ENCODE data around the gene SEC61A2. TPM values are rescaled to one million over a fixed set of nuclear protein-coding genes. Genes with fewer than 3 reads are reported as not detected.
"Not testable (repeated sequence)": the region's sequence is repeated elsewhere in the genome, so short reads cannot be mapped to it uniquely, and the experiment has no call there.

SEC61A2 gene
- total RNA-seq, 2 experiments from 2014 or later = 9.1 to 9.7 TPM

- no peak overlapping the region for H3K4me3 Mint-ChIP-seq
- ChIA-PET CTCF (interaction anchor here (1.0 kb wide), 1 partner anchor 9 kb away, joined by 3 read pairs; no protein-coding TSS in a partner anchor), POLR2A (no interaction called here)
- DNase-seq (no peak), ATAC-seq (no peak)
- no peaks in the 10 kb centered on the region for H3K27me3 Mint-ChIP-seq (ENCODE audit: low read depth)
- no peak overlapping the region for H3K27ac Mint-ChIP-seq
- H3K36me3 Mint-ChIP-seq (ENCODE audit: low read depth) = peaks cover 51% of the 10 kb centered on the region
- no peaks in the 10 kb centered on the region for H3K4me1 Mint-ChIP-seq (ENCODE audit: low read depth)
- no peaks in the 10 kb centered on the region for H3K9me3 Mint-ChIP-seq (ENCODE audit: insufficient read depth)
Observed at GRCh38 chr10:12164085-12164484, 34.6 kb downstream of the SEC61A2 start.

- Mint-ChIP-seq H3K9me3 (ENCODE audit: insufficient read depth) (no peaks in the 10 kb centered on the region), H3K4me1 (ENCODE audit: low read depth) (no peaks in the 10 kb centered on the region), H3K27ac (no peak overlapping the region), H3K4me3 (no peak overlapping the region), H3K27me3 (ENCODE audit: low read depth) (no peaks in the 10 kb centered on the region), H3K36me3 (ENCODE audit: low read depth) (peaks cover 56% of the 10 kb centered on the region)
- ChIA-PET CTCF (no interaction called here), POLR2A (no interaction called here)
- ATAC-seq = no peak
- DNase-seq = no peak
Observed at GRCh38 chr10:12165036-12165435, 35.6 kb downstream of the SEC61A2 start.

DNA sequence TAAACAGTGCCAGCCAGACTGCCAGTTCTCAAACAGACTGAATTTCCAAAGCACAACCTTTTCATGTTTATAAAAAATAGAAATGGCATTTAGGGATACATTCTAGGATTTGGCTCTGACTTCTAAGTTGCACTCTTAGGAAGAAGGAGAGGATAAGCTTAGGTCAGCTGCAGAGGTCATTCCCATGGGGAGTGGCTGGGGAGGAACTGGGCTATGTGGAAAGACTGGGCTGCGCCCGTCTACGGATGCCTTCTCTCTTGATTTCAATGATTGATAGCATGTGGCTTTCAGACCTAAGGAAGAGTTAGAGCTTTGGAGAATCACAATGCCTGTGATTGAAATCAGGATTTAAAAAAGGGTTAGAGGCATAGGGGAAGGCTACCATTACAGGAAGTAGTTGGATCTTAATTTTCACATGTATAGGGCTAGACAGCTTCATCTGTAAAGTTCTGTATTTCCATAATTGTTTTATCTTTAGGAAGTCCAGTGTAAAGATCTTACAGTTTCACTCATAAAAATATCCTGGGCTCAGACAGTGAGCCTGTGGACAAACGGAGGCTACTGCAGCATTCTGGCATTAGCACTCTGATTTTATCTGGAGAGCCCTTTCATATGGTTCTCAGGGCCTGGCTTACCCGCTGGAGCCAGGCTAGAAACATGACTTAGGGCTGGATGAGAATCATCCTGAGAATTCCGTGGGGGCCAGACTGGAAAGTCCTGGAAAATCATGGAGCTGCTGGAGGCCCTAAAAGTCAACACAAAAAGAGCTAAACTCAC, 36.7 kb downstream of the SEC61A2 start:
- H3K27ac Mint-ChIP-seq = no peak overlapping the region
- no peak overlapping the region for H3K4me3 Mint-ChIP-seq
- DNase-seq = no peak
- peaks cover 56% of the 10 kb centered on the region for H3K36me3 Mint-ChIP-seq (ENCODE audit: low read depth)
- H3K27me3 Mint-ChIP-seq (ENCODE audit: low read depth) = no peaks in the 10 kb centered on the region
- ChIA-PET CTCF (interaction anchor here (2.1 kb wide), 1 partner anchor 48 kb away, joined by 6 read pairs; no protein-coding TSS in a partner anchor), POLR2A (no interaction called here)
- ATAC-seq = no peak
- H3K4me1 Mint-ChIP-seq (ENCODE audit: low read depth) = no peaks in the 10 kb centered on the region
- H3K9me3 Mint-ChIP-seq (ENCODE audit: insufficient read depth) = no peaks in the 10 kb centered on the region

- peaks cover 52% of the 10 kb centered on the region for H3K36me3 Mint-ChIP-seq (ENCODE audit: low read depth)
- H3K27ac Mint-ChIP-seq; DNase-seq; H3K27me3 Mint-ChIP-seq (ENCODE audit: low read depth); CTCF ChIA-PET; ATAC-seq; H3K4me3 Mint-ChIP-seq; H3K4me1 Mint-ChIP-seq (ENCODE audit: low read depth); H3K9me3 Mint-ChIP-seq (ENCODE audit: insufficient read depth); POLR2A ChIA-PET: not testable (repeated sequence)
Observed at GRCh38 chr10:12171512-12171911, 42.0 kb downstream of the SEC61A2 start.

- ChIA-PET POLR2A (no interaction called here), CTCF (no interaction called here)
- Mint-ChIP-seq H3K9me3 (ENCODE audit: insufficient read depth) (no peaks in the 10 kb centered on the region), H3K36me3 (ENCODE audit: low read depth) (peaks cover 67% of the 10 kb centered on the region), H3K4me1 (ENCODE audit: low read depth) (peaks cover 35% of the 10 kb centered on the region), H3K4me3 (no peak overlapping the region), H3K27me3 (ENCODE audit: low read depth) (no peaks in the 10 kb centered on the region), H3K27ac (no peak overlapping the region)
- DNase-seq (no peak), ATAC-seq (no peak)
Observed at GRCh38 chr10:12177642-12178041, 48.2 kb downstream of the SEC61A2 start.

DNA sequence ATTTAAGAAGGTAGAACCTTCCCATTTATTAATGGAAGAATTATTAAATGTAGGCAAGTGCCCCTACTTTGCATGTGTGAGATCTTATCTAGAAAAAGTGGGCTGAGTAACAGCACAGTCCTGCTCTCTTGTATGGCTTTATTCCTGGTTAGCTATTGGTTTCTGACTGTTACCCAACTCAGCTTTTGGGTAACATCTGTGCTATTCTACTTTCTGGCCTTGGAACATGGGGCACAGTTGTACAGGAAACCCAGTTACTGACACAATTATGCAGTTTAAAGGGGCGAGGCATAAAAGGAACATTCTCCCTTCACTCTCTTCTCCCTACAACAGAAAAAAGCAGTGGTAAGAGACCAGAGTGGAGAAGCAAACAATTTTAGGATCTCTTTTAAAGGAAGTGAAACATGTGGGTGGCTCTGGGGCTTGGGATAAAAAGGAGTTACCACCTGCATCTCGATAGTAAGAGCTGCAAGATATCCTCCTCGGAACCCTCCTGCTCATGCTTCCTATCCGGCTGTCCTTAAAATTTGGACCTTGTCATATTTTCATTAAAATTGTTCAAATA, 50.2 kb downstream of the SEC61A2 start:
- Mint-ChIP-seq H3K27ac (peak overlapping the region; percentile 48), H3K36me3 (ENCODE audit: low read depth) (peaks cover 63% of the 10 kb centered on the region), H3K9me3 (ENCODE audit: insufficient read depth) (no peaks in the 10 kb centered on the region), H3K4me3 (no peak overlapping the region), H3K4me1 (ENCODE audit: low read depth) (peaks cover 39% of the 10 kb centered on the region), H3K27me3 (ENCODE audit: low read depth) (no peaks in the 10 kb centered on the region)
- POLR2A ChIA-PET = interaction anchor here (0.8 to 3.1 kb wide), 2 partner anchors 16 to 39 kb away, joined by 3 to 19 read pairs; partner anchors contain the start of genes CDC123 and NUDT5
- CTCF ChIA-PET = interaction anchor here (1.0 to 2.4 kb wide), 3 partner anchors 10 to 44 kb away, joined by 4 to 8 read pairs (median 5); no protein-coding TSS in a partner anchor
- no peak for ATAC-seq
- no peak for DNase-seq

DNA sequence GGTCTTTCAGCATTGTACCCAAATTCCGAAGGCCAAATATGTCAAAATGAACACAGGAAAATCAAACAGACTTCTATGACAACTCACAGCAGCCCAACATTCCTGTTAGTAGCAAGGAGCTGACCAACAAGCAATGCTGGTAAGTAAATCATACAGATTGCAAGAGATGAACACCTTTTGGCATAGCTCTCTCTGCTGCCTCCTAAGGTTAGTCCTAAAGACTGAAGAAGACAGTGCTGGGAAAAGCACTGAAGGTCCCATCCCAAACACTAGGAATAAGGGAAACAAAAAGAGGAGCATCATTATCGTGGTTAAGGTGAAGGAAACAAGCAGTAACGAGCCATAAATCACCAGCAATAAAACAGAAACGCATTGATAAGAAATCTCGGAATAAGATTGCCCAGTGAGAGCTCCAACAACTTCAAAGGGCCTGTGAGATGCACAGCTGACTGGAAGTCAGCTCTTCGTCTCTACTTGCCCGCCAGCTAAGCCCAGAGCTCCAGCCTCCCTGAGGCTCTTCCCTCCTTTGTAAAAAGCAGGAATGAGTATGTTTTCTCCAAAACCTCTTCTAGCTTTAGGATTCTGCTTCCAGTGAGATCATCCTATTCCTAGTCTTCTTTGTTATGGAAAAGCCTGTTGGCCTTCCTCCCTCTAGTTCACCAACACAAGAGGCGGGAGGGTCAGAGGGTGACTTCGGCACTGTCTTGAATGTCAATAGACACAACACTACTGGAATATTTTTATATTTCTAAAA, 50.9 kb downstream of the SEC61A2 start:
- ChIA-PET CTCF (interaction anchor here (0.7 to 2.4 kb wide), 6 partner anchors 10 to 476 kb away, joined by 3 to 8 read pairs (median 4); no protein-coding TSS in a partner anchor), POLR2A (interaction anchor here (0.5 to 3.1 kb wide), 3 partner anchors 13 to 58 kb away, joined by 3 to 19 read pairs (median 6); partner anchors contain the start of genes CDC123 and NUDT5)
- ATAC-seq (no peak), DNase-seq (no peak)
- peak overlapping the region; percentile 96 for H3K27ac Mint-ChIP-seq
- no peaks in the 10 kb centered on the region for H3K9me3 Mint-ChIP-seq (ENCODE audit: insufficient read depth)
- no peaks in the 10 kb centered on the region for H3K27me3 Mint-ChIP-seq (ENCODE audit: low read depth)
- H3K4me1 Mint-ChIP-seq (ENCODE audit: low read depth) = peaks cover 39% of the 10 kb centered on the region
- H3K36me3 Mint-ChIP-seq (ENCODE audit: low read depth) = peaks cover 66% of the 10 kb centered on the region
- no peak overlapping the region for H3K4me3 Mint-ChIP-seq

GRCh38 chr10:12181065-12181775, 51.7 kb downstream of the SEC61A2 start:
- Mint-ChIP-seq H3K27ac (peak overlapping the region; percentile 96), H3K36me3 (ENCODE audit: low read depth) (peaks cover 74% of the 10 kb centered on the region), H3K27me3 (ENCODE audit: low read depth) (no peaks in the 10 kb centered on the region), H3K4me1 (ENCODE audit: low read depth) (peaks cover 44% of the 10 kb centered on the region), H3K9me3 (ENCODE audit: insufficient read depth) (no peaks in the 10 kb centered on the region), H3K4me3 (peak overlapping the region; percentile 27)
- DNase-seq (peak; percentile 87), ATAC-seq (peak; percentile 99)
- CTCF ChIA-PET = interaction anchor here (1.0 to 2.4 kb wide), 4 partner anchors 11 to 475 kb away, joined by 3 to 8 read pairs (median 4); no protein-coding TSS in a partner anchor
- POLR2A ChIA-PET = interaction anchor here (0.5 to 3.1 kb wide), 3 partner anchors 14 to 59 kb away, joined by 3 to 19 read pairs (median 6); partner anchors contain the start of genes CDC123 and NUDT5

DNA sequence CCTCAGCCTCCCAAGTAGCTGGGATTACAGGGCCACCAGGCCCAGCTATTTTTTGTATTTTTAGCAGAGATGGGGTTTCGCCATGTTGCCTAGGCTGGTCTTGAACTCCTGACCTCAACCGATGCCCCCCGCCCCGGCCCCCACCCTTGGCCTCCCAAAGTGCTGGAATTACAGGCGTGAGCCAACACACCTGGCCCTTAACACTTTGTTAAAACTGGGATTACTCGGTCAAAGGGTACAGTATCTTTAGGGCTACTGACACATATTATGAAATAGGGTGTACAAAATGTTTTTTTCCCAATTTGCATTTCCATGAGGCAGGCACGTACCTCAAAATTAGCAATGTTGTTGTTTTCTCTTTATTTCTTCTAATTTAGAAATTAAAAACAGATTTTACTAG, 54.7 kb downstream of the SEC61A2 start:
- ATAC-seq (no peak), DNase-seq (no peak)
- Mint-ChIP-seq H3K4me1 (ENCODE audit: low read depth) (peaks cover 54% of the 10 kb centered on the region), H3K9me3 (ENCODE audit: insufficient read depth) (no peaks in the 10 kb centered on the region), H3K27me3 (ENCODE audit: low read depth) (no peaks in the 10 kb centered on the region), H3K4me3 (no peak overlapping the region), H3K36me3 (ENCODE audit: low read depth) (peaks cover 72% of the 10 kb centered on the region), H3K27ac (no peak overlapping the region)
- ChIA-PET POLR2A (interaction anchor here (1.9 kb wide), 1 partner anchor 11 kb away, joined by 10 read pairs; the partner anchor contains the start of genes CDC123 and NUDT5), CTCF (interaction anchor here (1.4 kb wide), 1 partner anchor 12 kb away, joined by 3 read pairs; the partner anchor contains the start of genes CDC123 and NUDT5)

DNA sequence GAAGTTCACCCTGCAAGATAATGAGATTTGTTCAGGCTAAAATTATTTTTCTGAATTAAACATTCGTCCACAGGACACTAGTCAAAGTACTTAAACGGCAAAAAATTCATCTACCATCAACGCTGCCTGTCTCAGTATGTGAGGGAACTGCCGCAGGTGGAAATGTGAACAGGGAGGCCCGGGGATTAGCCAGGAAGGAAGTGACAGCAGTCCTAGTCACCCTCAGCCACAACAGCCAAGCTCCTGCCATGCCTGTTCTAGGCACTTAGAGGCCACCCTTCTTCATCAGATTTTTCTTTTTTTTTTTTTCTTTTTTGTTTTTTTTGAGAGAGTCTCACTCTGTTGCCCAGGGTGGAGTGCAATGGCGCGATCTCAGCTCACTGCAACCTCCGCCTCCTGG, 56.8 kb downstream of the SEC61A2 start:
- Mint-ChIP-seq H3K36me3 (ENCODE audit: low read depth) (peaks cover 53% of the 10 kb centered on the region), H3K9me3 (ENCODE audit: insufficient read depth) (no peaks in the 10 kb centered on the region), H3K4me3 (no peak overlapping the region), H3K4me1 (ENCODE audit: low read depth) (peaks cover 39% of the 10 kb centered on the region), H3K27ac (peak overlapping the region; percentile 64), H3K27me3 (ENCODE audit: low read depth) (no peaks in the 10 kb centered on the region)
- DNase-seq (no peak), ATAC-seq (no peak)
- CTCF ChIA-PET = interaction anchor here (2.7 kb wide), 1 partner anchor 9 kb away, joined by 12 read pairs; the partner anchor contains the start of genes CDC123 and NUDT5
- POLR2A ChIA-PET = interaction anchor here (2.1 kb wide), 1 partner anchor 9 kb away, joined by 11 read pairs; the partner anchor contains the start of genes CDC123 and NUDT5

All from activated CD8-positive, alpha-beta T cell treated with anti-CD3 and anti-CD28 coated beads, Interleukin-2, amount 10 ng/mL, durations not matched to agents 7 days and 5 days (primary cell).